GM23338 (cell line): ENCODE data around the gene RFX2. TPM values are rescaled to one million over a fixed set of nuclear protein-coding genes. Genes with fewer than 3 reads are reported as not detected.

Experiments
- ATAC-seq: fragments of 200-7000 bp; cut with Tn5 transposase; 3 replicates; pipeline ENCODE4 v1.9.1; 2020
- DNase-seq: peaks from one replicate; pipeline ENCODE4 v3.0.0-alpha.2; 2015; ENCODE audit warnings: low spot score
- H2AFZ ChIP-seq: fragments of 200-600 bp; sonication (generic); 2 replicates; pipeline ENCODE4 v1.8.0; 2016; ENCODE audit warnings: antibody characterized with exemption, mild to moderate bottlenecking, moderate library complexity
- H3F3A ChIP-seq: fragments of 200-600 bp; sonication (generic); replicated peaks from 2 replicates; pipeline ENCODE4 v1.8.0; 2017; ENCODE audit warnings: antibody characterized with exemption, mixed run types, low read depth
- H3K27ac ChIP-seq: fragments of 200-600 bp; sonication (generic); 2 replicates; pipeline ENCODE4 v1.6.1; 2016; ENCODE audit warnings: low read depth
- H3K27me3 ChIP-seq: fragments of 200-600 bp; sonication (generic); 2 replicates; pipeline ENCODE4 v1.8.0; 2016; ENCODE audit warnings: mild to moderate bottlenecking, mixed run types, moderate library complexity; ENCODE audit not compliant: insufficient read depth
- H3K36me3 ChIP-seq: fragments of 200-600 bp; sonication (generic); 2 replicates; pipeline ENCODE4 v1.8.0; 2016; ENCODE audit warnings: mild to moderate bottlenecking; ENCODE audit not compliant: insufficient read depth
- H3K4me1 ChIP-seq: fragments of 200-600 bp; sonication (generic); 2 replicates; pipeline ENCODE4 v1.8.0; 2016; ENCODE audit warnings: mild to moderate bottlenecking, moderate library complexity; ENCODE audit not compliant: insufficient read depth
- H3K4me2 ChIP-seq: fragments of 200-600 bp; sonication (generic); 2 replicates; pipeline ENCODE4 v1.7.1; 2017; ENCODE audit warnings: mixed run types
- H3K4me3 ChIP-seq: fragments of 200-600 bp; sonication (generic); 2 replicates; pipeline ENCODE4 v1.6.1; 2016; ENCODE audit warnings: mixed run types
- H3K79me2 ChIP-seq: fragments of 200-600 bp; sonication (generic); replicated peaks from 2 replicates; pipeline ENCODE4 v1.8.0; 2017; ENCODE audit warnings: mild to moderate bottlenecking; ENCODE audit not compliant: insufficient read depth
- H3K9me2 ChIP-seq: fragments of 200-600 bp; sonication (generic); 2 replicates; pipeline ENCODE4 v1.8.0; 2017; ENCODE audit not compliant: insufficient read depth
- H4K20me1 ChIP-seq: fragments of 200-600 bp; sonication (generic); replicated peaks from 2 replicates; pipeline ENCODE4 v1.8.0; 2017; ENCODE audit warnings: mild to moderate bottlenecking; ENCODE audit not compliant: insufficient read depth
- H3K27ac Mint-ChIP-seq: 2 replicates; pipeline ENCODE4 v1.8.0; 2020; ENCODE audit warnings: inconsistent platforms, mild to moderate bottlenecking, moderate library complexity, mixed read lengths
- H3K27me3 Mint-ChIP-seq: 3 replicates; pipeline ENCODE4 v1.8.0; 2022; ENCODE audit warnings: low read depth, mild to moderate bottlenecking, moderate library complexity, mixed read lengths, inconsistent platforms; ENCODE audit not compliant: insufficient read depth, poor library complexity
- H3K36me3 Mint-ChIP-seq: 3 replicates; pipeline ENCODE4 v1.8.0; 2021; ENCODE audit warnings: low read depth, mild to moderate bottlenecking, inconsistent platforms, moderate library complexity, mixed read lengths
- H3K4me1 Mint-ChIP-seq: 3 replicates; pipeline ENCODE4 v1.8.0; 2020; ENCODE audit warnings: mild to moderate bottlenecking, inconsistent platforms, mixed read lengths
- H3K4me3 Mint-ChIP-seq: 3 replicates; pipeline ENCODE4 v1.8.0; 2021; ENCODE audit warnings: moderate library complexity, mild to moderate bottlenecking, inconsistent platforms, mixed read lengths
- H3K9me3 Mint-ChIP-seq: 3 replicates; pipeline ENCODE4 v1.8.0; 2020; ENCODE audit warnings: moderate library complexity, mild to moderate bottlenecking, inconsistent platforms, mixed read lengths
- CREB1 ChIP-seq: fragments of 250-450 bp; sonication (Bioruptor Pico); IDR thresholded peaks from 2 replicates; pipeline ENCODE4 v1.5.0; 2020; ENCODE audit warnings: low read depth, mild to moderate bottlenecking, moderate library complexity
- CTCF ChIP-seq, 2 experiments: fragments of 200-600 bp in 1 of 2; sonication (generic) in 1 of 2; conservative IDR thresholded peaks; 2 replicates each; pipeline versions ENCODE4 v1.5.1 to v1.6.1; 2016 to 2017; ENCODE audit warnings: antibody characterized with exemption in 2 of 2, low read depth in 2 of 2, mild to moderate bottlenecking in 2 of 2, moderate library complexity in 1 of 2
- ETS1 ChIP-seq: IDR thresholded peaks from 2 replicates; pipeline ENCODE4 v1.6.1; 2016; ENCODE audit warnings: antibody characterized with exemption
- EZH2 ChIP-seq: fragments of 200-600 bp; sonication (generic); IDR thresholded peaks from one replicate; pipeline ENCODE4 v1.8.0; 2017; ENCODE audit warnings: antibody characterized with exemption, mild to moderate bottlenecking, low read depth; ENCODE audit not compliant: unreplicated experiment
- EZH2phosphoT487 ChIP-seq: fragments of 200-600 bp; sonication (generic); IDR thresholded peaks from one replicate; pipeline ENCODE4 v1.8.1; 2018; ENCODE audit warnings: antibody characterized with exemption; ENCODE audit not compliant: unreplicated experiment
- JUNB ChIP-seq: IDR thresholded peaks from one replicate; pipeline ENCODE4 v1.6.1; 2016; ENCODE audit warnings: antibody characterized with exemption; ENCODE audit not compliant: unreplicated experiment
- NANOG ChIP-seq: IDR thresholded peaks from 2 replicates; pipeline ENCODE4 v1.6.1; 2016; ENCODE audit warnings: antibody characterized with exemption, borderline replicate concordance
- POLR2AphosphoS5 ChIP-seq: IDR thresholded peaks from 2 replicates; pipeline ENCODE4 v1.6.1; 2016; ENCODE audit warnings: antibody characterized with exemption, low read depth
- REST ChIP-seq: IDR thresholded peaks from one replicate; pipeline ENCODE4 v1.6.1; 2018; ENCODE audit warnings: antibody characterized with exemption; ENCODE audit not compliant: unreplicated experiment
- STAT1 ChIP-seq: IDR thresholded peaks from one replicate; pipeline ENCODE4 v1.6.1; 2016; ENCODE audit warnings: antibody characterized with exemption; ENCODE audit not compliant: unreplicated experiment
- ZNF114 ChIP-seq: fragments of 250-450 bp; sonication (Bioruptor Pico); IDR thresholded peaks from 2 replicates; pipeline ENCODE4 v1.5.0; 2020; ENCODE audit warnings: mild to moderate bottlenecking, moderate library complexity
- ZNF331 ChIP-seq: fragments of 250-450 bp; sonication (Bioruptor Pico); IDR thresholded peaks from 2 replicates; pipeline ENCODE4 v1.5.0; 2020; ENCODE audit warnings: low read depth, mild to moderate bottlenecking, moderate library complexity
- ZNF462 ChIP-seq: fragments of 250-450 bp; sonication (Bioruptor Pico); IDR thresholded peaks from 2 replicates; pipeline ENCODE4 v1.5.0; 2020; ENCODE audit warnings: mild to moderate bottlenecking, moderate library complexity
- polyA plus RNA-seq: library from polyadenylated mRNA; unstranded; fragments of >200 nt; fragmentation: Nextera tagmentation; extraction: Ambion mirVana; gene quantifications from 2 replicates; pipeline ENCODE4 v1.2.1, GENCODE V29; 2016
- total RNA-seq: library from RNA; depleted of rRNA; stranded (reverse); fragments of >200 nt; shearing (Covaris generic); gene quantifications from 2 replicates; pipeline ENCODE4 v1.2.3, GENCODE V29; 2014

Gene RFX2
- total and polyA plus RNA-seq, 2 experiments from 2014 or later: 4.6 to 13.0 TPM

- Mint-ChIP-seq H3K27me3 (peaks cover 11% of the 10 kb centered on the region), H3K36me3 (no peaks in the 10 kb centered on the region; the same call in 2 of the 3 replicates), H3K9me3 (no peaks in the 10 kb centered on the region), H3K4me1 (peaks cover 71% of the 10 kb centered on the region), H3K27ac (no peak overlapping the region; the same call in 1 of the 2 replicates), H3K4me3 (no peak overlapping the region)
- no peak for DNase-seq
- H3K79me2 ChIP-seq: peaks cover 92% of the 10 kb centered on the region
- H3K36me3 ChIP-seq: no peaks in the 10 kb centered on the region
- peaks cover 29% of the 10 kb centered on the region for H3K4me1 ChIP-seq
- no peaks in the 10 kb centered on the region for H3K27me3 ChIP-seq
- no peak for ATAC-seq
- H3K4me3 ChIP-seq: no peak overlapping the region
- H3K9me2 ChIP-seq: no peaks in the 10 kb centered on the region
- TF ChIP-seq ZNF114 (CRISPR knock-in tag) (no peak), JUNB (no peak), CTCF (conservative IDR thresholded peaks at IDR 0.05; ENCODE audit: low read depth in 2 of 2) (no peak), ZNF331 (CRISPR knock-in tag) (no peak), REST (no peak), POLR2AphosphoS5 (no peak), STAT1 (no peak), CREB1 (CRISPR knock-in tag) (no peak), ETS1 (no peak), NANOG (no peak), ZNF462 (no peak), EZH2phosphoT487 (no peak), EZH2 (no peak)
- no peak overlapping the region for H3K4me2 ChIP-seq
- H3K27ac ChIP-seq: no peak overlapping the region
- no peak overlapping the region for H2AFZ ChIP-seq
- peaks cover 76% of the 10 kb centered on the region for H4K20me1 ChIP-seq
- H3F3A ChIP-seq: peaks cover 14% of the 10 kb centered on the region; the same call in 1 of the 2 replicates
Observed at GRCh38 chr19:5964816-5965565, 145.3 kb downstream of the RFX2 start.
